ENCODE results near the gene UBE2G2. TPM values are rescaled to one million over a fixed set of nuclear protein-coding genes. Genes with fewer than 3 reads are reported as not detected.
A peak's percentile ranks its signal among the peaks of the same experiment; 100 is the strongest.

The UBE2G2 gene
- total and polyA plus RNA-seq, 8 donors = 75.0 to 157 (median 131) TPM

DNA sequence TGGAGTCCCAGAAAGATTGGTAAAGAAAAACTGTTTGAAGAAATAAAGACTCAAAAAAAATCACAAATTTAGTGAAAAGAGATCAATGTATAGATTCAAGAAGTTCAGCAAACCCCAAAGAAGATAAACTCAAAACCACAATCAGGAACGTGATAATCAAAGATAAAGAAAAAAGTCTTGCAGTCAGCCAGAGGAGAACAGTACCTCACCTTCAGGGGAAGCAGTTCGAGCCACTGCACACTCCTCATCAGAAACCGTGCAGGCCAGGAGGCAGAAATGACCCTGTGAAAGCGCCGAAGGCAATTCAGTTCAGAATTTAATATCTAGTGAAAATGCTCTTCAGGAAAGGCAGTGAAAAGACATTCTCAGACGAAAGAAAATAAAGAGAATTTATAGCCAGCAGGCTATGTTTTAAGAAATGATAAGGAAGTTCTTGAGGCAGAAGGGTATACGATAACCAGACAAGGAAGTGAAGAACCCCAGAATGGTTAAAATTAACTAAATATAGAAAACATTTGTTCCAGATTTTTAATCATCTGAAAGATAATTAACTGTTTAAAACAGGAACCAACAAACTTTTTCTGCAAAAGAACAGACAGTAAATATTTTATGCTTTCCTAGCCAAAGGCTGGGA is 29.7 kb upstream of the UBE2G2 start:
- ATAC-seq = no peak
- Histone ChIP-seq H3K4me3 (no peak overlapping the region), H3K4me1 (no peaks in the 10 kb centered on the region), H3K9me3 (peaks cover 0 to 17% of the 10 kb centered on the region in 2 donors), H3K27ac (no peak overlapping the region), H3K36me3 (no peaks in the 10 kb centered on the region), H3K27me3 (peaks cover 0 to 5% of the 10 kb centered on the region in 2 donors)
- intact Hi-C loops (cut with DNase I) = no loop called here
- peak in 1 of 4 donors; percentile 2 for DNase-seq
- TF ChIP-seq CTCF (IDR thresholded peaks at IDR 0.05) = no peak

DNA sequence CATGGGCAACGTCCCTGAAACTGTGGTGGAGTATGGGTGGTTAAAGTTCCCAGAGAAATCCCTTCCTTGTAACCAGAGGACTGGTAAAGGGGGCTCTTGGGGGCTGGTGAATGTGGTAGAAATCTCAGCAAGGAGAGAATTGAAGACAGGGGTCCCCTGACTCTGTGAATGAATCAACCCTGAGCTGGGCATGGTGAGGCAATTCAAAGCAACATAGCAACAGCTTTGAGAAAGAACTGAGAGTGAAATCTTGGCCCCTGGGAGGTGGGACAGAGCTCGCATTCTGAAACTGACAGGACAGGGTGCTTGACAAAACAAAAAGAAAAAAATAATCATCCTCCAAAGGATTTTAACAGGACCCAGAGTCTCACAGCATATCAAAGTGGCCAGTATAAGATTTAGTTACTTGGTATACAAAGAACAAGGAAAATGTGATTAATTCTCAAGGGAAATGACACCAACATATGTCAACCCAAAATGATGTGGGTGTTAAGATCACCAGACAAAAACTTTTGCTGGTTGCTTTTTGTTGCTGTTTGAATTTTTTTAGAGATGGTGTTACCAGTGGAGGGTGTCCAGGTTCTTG is 28.0 kb upstream of the UBE2G2 start:
- ATAC-seq = no peak

DNA sequence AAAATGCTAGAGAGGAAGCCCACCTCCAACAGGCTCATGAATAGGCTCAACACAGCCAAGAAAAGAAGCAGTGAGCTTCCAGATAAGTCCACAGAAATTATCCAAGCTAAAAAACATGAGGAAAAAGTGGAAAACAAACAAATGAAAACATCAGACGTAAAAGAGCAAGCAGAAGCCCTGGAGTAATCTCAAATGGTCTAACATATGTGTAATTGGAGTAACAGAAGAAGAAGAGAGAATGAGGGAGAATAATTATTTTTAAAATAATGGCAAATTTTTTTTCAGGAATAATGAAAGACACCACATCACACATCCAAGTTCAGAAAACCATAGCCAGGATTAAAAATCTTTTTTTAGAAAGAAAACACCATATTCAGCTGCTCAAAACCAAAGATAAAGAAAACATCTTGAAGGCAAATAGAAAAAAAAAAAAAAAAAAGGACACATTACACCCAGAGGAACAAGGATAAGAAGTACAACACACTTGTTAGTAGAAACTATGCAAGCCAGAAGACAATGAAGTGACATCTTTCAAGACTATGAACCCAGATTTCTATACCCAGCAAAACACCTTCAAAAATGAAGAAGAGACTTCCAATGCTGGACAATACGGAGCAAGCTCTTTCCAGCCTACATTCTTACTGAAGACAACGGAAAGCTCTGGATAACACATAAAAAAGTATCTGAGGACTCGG is 26.9 kb upstream of the UBE2G2 start:
- no peaks in the 10 kb centered on the region for H3K4me1 ChIP-seq
- peaks cover 0 to 20% of the 10 kb centered on the region in 2 donors for H3K9me3 ChIP-seq
- DNase-seq (no peak), ATAC-seq (no peak)
- H3K27ac ChIP-seq = no peak overlapping the region
- intact Hi-C loops (cut with DNase I) = no loop called here
- H3K36me3 ChIP-seq = no peaks in the 10 kb centered on the region
- no peak overlapping the region for H3K4me3 ChIP-seq
- no peak for TF ChIP-seq CTCF (IDR thresholded peaks at IDR 0.05)
- no peaks in the 10 kb centered on the region for H3K27me3 ChIP-seq

More for the DNA sequence above, 28.0 kb upstream of the UBE2G2 start:
- no peak overlapping the region for H3K27ac ChIP-seq
- intact Hi-C loops (cut with DNase I) = no loop called here
- H3K27me3 ChIP-seq = peaks cover 0 to 2% of the 10 kb centered on the region in 2 donors
- no peaks in the 10 kb centered on the region for H3K4me1 ChIP-seq
- no peak overlapping the region for H3K4me3 ChIP-seq
- H3K9me3 ChIP-seq = peaks cover 0 to 17% of the 10 kb centered on the region in 2 donors
- H3K36me3 ChIP-seq = no peaks in the 10 kb centered on the region
- DNase-seq = peak in 1 of 4 donors; percentile 4
- TF ChIP-seq CTCF (IDR thresholded peaks at IDR 0.05) = no peak

DNA sequence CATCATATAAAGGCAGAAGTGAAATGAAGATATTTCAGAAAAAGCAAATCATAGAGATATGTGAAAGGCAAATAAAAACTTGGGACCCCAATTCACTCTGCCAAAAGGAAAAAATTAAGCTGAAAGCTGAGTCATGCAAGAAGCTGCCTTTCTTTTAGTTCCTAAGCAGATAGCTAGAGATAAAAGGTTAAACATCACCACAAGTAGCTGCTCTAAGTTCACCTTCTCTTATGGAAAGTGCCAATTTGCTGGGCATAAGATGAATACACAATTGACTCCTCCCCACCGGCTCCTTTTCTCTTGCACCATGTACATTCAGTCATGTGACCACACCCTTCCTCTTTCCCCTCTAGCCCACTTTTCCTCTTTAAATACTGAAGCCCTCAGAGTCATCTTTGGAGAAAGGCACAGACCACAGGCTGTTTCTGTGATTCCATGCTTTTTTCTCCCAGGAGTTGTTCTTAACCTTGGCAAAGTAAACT is 21.6 kb upstream of the UBE2G2 start:
- peak in 1 of 4 donors; percentile 5 for DNase-seq
- intact Hi-C loops (cut with DNase I) = no loop called here
- Histone ChIP-seq H3K4me3 (no peak overlapping the region), H3K36me3 (no peaks in the 10 kb centered on the region), H3K4me1 (peaks cover 0 to 9% of the 10 kb centered on the region in 2 donors), H3K27ac (no peak overlapping the region), H3K9me3 (peaks cover 0 to 41% of the 10 kb centered on the region in 2 donors), H3K27me3 (no peaks in the 10 kb centered on the region)
- TF ChIP-seq CTCF (IDR thresholded peaks at IDR 0.05) = no peak
- ATAC-seq = no peak
